Hepatocyte (in vitro differentiated cells): ENCODE data around the gene MPP1. TPM values are rescaled to one million over a fixed set of nuclear protein-coding genes. Genes with fewer than 3 reads are reported as not detected.
"Not testable (repeated sequence)": the region's sequence is repeated elsewhere in the genome, so short reads cannot be mapped to it uniquely, and the experiment has no call there.

Experiments
- DNase-seq: peaks from one replicate; pipeline ENCODE4 v3.0.0-alpha.2; 2016; ENCODE audit warnings: low spot score
- H2AFZ ChIP-seq: fragments of 200-600 bp; sonication (generic); 2 replicates; pipeline ENCODE4 v1.6.0; 2016; ENCODE audit warnings: antibody characterized with exemption, mild to moderate bottlenecking
- H3K27ac ChIP-seq: fragments of 200-600 bp; sonication (generic); 2 replicates; pipeline ENCODE4 v1.5.1; 2016; ENCODE audit warnings: mild to moderate bottlenecking
- H3K27me3 ChIP-seq: fragments of 200-600 bp; sonication (generic); 2 replicates; pipeline ENCODE4 v1.6.1; 2016
- H3K36me3 ChIP-seq: fragments of 200-600 bp; sonication (generic); replicated peaks from 2 replicates; pipeline ENCODE4 v1.5.1; 2016; ENCODE audit warnings: low read depth; ENCODE audit not compliant: insufficient read depth
- H3K4me1 ChIP-seq: fragments of 200-600 bp; sonication (generic); 2 replicates; pipeline ENCODE4 v1.5.1; 2016; ENCODE audit warnings: mild to moderate bottlenecking, moderate library complexity; ENCODE audit not compliant: insufficient read depth
- H3K4me2 ChIP-seq: fragments of 200-600 bp; sonication (generic); 2 replicates; pipeline ENCODE4 v1.6.0; 2016
- H3K4me3 ChIP-seq: fragments of 200-600 bp; sonication (generic); 2 replicates; pipeline ENCODE4 v1.5.1; 2016; ENCODE audit warnings: mild to moderate bottlenecking
- H3K79me2 ChIP-seq: fragments of 200-600 bp; sonication (generic); 2 replicates; pipeline ENCODE4 v1.6.0; 2017; ENCODE audit warnings: mild to moderate bottlenecking
- H3K9me2 ChIP-seq: fragments of 200-600 bp; sonication (generic); replicated peaks from 2 replicates; pipeline ENCODE4 v1.6.0; 2017; ENCODE audit warnings: mild to moderate bottlenecking; ENCODE audit not compliant: insufficient read depth
- H3K9me3 ChIP-seq: fragments of 200-600 bp; sonication (generic); 2 replicates; pipeline ENCODE4 v1.5.1; 2016; ENCODE audit warnings: low read depth, mild to moderate bottlenecking
- H4K20me1 ChIP-seq: fragments of 200-600 bp; sonication (generic); 2 replicates; pipeline ENCODE4 v1.6.0; 2016; ENCODE audit warnings: mild to moderate bottlenecking; ENCODE audit not compliant: insufficient read depth, poor library complexity, severe bottlenecking
- CTCF ChIP-seq: fragments of 200-600 bp; sonication (generic); IDR thresholded peaks from 2 replicates; pipeline ENCODE4 v1.5.1; 2016; ENCODE audit warnings: antibody characterized with exemption, mild to moderate bottlenecking; ENCODE audit not compliant: poor library complexity
- EZH2 ChIP-seq: fragments of 200-600 bp; sonication (generic); IDR thresholded peaks from 2 replicates; pipeline ENCODE4 v1.6.1; 2016; ENCODE audit warnings: antibody characterized with exemption, mild to moderate bottlenecking, borderline replicate concordance
- EZH2phosphoT487 ChIP-seq: fragments of 200-600 bp; sonication (generic); IDR thresholded peaks from one replicate; pipeline ENCODE4 v1.6.1; 2018; ENCODE audit warnings: antibody characterized with exemption, mild to moderate bottlenecking, low read depth, moderate library complexity; ENCODE audit not compliant: unreplicated experiment, severe bottlenecking
- WGBS: methylation state at CpG from one replicate; pipeline ENCODE4 v1.1.6; 2016; ENCODE audit warnings: low lambda C conversion rate; ENCODE audit errors: missing lambda C conversion rate; 5-methylcytosine and 5-hydroxymethylcytosine counted together
- polyA plus RNA-seq: library from polyadenylated mRNA; unstranded; fragments of >200 nt; fragmentation: Nextera tagmentation; extraction: Ambion mirVana; gene quantifications from 2 replicates; pipeline ENCODE4 v1.2.1, GENCODE V29; 2016
- total RNA-seq: library from RNA; depleted of rRNA; stranded (reverse); fragments of >200 nt; gene quantifications from 2 replicates; pipeline ENCODE4 v1.2.3, GENCODE V29; 2014

Gene MPP1
- total and polyA plus RNA-seq, 2 experiments from 2014 or later: 11.4 to 20.4 TPM

GRCh38 chrX:154821523-154821922 lies 16.2 kb upstream of the MPP1 start:
- Histone ChIP-seq H3K27ac (no peak overlapping the region), H3K79me2 (no peaks in the 10 kb centered on the region), H3K4me3 (no peak overlapping the region), H2AFZ (no peak overlapping the region), H3K36me3 (no peaks in the 10 kb centered on the region), H3K4me2 (no peak overlapping the region), H3K27me3 (no peaks in the 10 kb centered on the region), H4K20me1 (no peaks in the 10 kb centered on the region), H3K9me3 (no peaks in the 10 kb centered on the region), H3K9me2 (no peaks in the 10 kb centered on the region), H3K4me1 (no peaks in the 10 kb centered on the region)
- DNase-seq: no peak
- TF ChIP-seq EZH2 (no peak), EZH2phosphoT487 (no peak), CTCF (no peak)

- Histone ChIP-seq H3K36me3 (no peaks in the 10 kb centered on the region), H3K4me2 (no peak overlapping the region), H4K20me1 (no peaks in the 10 kb centered on the region), H3K4me3 (no peak overlapping the region), H3K27me3 (no peaks in the 10 kb centered on the region), H3K4me1 (no peaks in the 10 kb centered on the region), H3K9me3 (no peaks in the 10 kb centered on the region), H2AFZ (no peak overlapping the region), H3K79me2 (no peaks in the 10 kb centered on the region), H3K9me2 (no peaks in the 10 kb centered on the region), H3K27ac (no peak overlapping the region)
- DNase-seq: no peak
- TF ChIP-seq EZH2 (no peak), CTCF (no peak), EZH2phosphoT487 (no peak)
- WGBS: 69% methylated on average over 7 of the region's 7 CpGs
Measured at GRCh38 chrX:154819771-154820341, 14.6 kb upstream of the MPP1 start.

GRCh38 chrX:154818916-154819770 lies 13.9 kb upstream of the MPP1 start:
- Histone ChIP-seq H3K4me1 (no peaks in the 10 kb centered on the region), H3K79me2 (no peaks in the 10 kb centered on the region), H3K27me3 (no peaks in the 10 kb centered on the region), H3K9me3 (no peaks in the 10 kb centered on the region), H4K20me1 (no peaks in the 10 kb centered on the region), H3K4me3 (no peak overlapping the region), H3K9me2 (no peaks in the 10 kb centered on the region), H3K27ac (no peak overlapping the region), H2AFZ (no peak overlapping the region), H3K4me2 (no peak overlapping the region), H3K36me3 (no peaks in the 10 kb centered on the region)
- no peak for DNase-seq
- 70% methylated on average over 11 of the region's 11 CpGs for WGBS
- TF ChIP-seq CTCF (no peak), EZH2 (no peak), EZH2phosphoT487 (no peak)

GRCh38 chrX:154817048-154817618 lies 11.8 kb upstream of the MPP1 start:
- not testable (repeated sequence) for H3K27ac ChIP-seq, H3K4me1 ChIP-seq, H4K20me1 ChIP-seq, DNase-seq, H2AFZ ChIP-seq, H3K36me3 ChIP-seq, H3K9me3 ChIP-seq, H3K4me3 ChIP-seq, H3K9me2 ChIP-seq, H3K27me3 ChIP-seq, H3K4me2 ChIP-seq, H3K79me2 ChIP-seq
- 91% methylated on average over 19 of the region's 19 CpGs for WGBS

- 77% methylated on average over 4 of the region's 4 CpGs for WGBS
- not testable (repeated sequence) for H3K4me3 ChIP-seq, H3K79me2 ChIP-seq, H3K27ac ChIP-seq, H3K36me3 ChIP-seq, H3K9me3 ChIP-seq, H3K9me2 ChIP-seq, H2AFZ ChIP-seq, DNase-seq, H3K27me3 ChIP-seq, H3K4me2 ChIP-seq, H3K4me1 ChIP-seq, H4K20me1 ChIP-seq
Measured at GRCh38 chrX:154816326-154816898, 11.1 kb upstream of the MPP1 start.
